DMS 273 (cell line): Measurements from ENCODE around the gene PPIL6.

ENCODE experiments used
- DNase-seq: peaks from one replicate; lab custom pipeline; 2025; ENCODE audit not compliant: unreplicated experiment; lab: John Stamatoyannopoulos, UW

The PPIL6 gene

DNA sequence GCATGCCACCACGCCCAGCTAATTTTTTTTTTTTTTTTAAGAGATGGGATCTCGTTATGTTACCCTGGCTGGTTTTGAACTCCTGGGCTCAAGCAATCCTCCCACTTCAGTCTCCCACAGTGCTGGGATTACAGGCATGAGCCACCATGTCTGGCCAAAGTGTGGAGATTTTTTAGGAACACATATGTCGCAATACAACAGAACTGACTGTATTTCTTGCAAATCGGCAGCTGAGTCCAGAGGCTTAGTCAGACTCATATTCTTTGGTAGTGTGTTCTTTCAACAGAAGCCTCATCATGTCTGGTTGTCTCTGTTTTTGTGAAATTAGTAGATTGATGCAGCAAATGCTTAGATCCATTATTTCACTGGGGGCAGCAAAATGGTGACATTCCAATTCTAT, 34.2 kb downstream of the PPIL6 start:
- DNase-seq, result no peak

DNA sequence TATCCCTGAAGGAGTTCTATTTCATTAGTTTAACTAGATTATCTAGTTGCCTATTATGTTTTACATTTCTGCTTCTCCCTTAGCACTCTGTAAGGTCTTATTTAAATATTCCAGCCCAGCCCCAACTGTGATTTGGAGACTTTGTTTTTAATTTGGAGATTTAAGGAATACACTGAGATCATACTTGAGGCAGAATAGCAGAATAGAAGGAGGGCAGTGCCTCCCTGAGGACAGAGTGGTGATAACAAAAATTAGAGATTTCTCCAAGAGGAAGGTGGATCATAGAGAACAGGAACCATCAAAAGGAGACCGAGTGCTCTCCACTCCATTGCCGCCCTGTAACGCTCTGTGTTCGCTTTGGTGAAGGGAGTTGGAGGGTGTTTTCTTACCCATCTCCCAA, 43.4 kb downstream of the PPIL6 start:
- no peak for DNase-seq

DNA sequence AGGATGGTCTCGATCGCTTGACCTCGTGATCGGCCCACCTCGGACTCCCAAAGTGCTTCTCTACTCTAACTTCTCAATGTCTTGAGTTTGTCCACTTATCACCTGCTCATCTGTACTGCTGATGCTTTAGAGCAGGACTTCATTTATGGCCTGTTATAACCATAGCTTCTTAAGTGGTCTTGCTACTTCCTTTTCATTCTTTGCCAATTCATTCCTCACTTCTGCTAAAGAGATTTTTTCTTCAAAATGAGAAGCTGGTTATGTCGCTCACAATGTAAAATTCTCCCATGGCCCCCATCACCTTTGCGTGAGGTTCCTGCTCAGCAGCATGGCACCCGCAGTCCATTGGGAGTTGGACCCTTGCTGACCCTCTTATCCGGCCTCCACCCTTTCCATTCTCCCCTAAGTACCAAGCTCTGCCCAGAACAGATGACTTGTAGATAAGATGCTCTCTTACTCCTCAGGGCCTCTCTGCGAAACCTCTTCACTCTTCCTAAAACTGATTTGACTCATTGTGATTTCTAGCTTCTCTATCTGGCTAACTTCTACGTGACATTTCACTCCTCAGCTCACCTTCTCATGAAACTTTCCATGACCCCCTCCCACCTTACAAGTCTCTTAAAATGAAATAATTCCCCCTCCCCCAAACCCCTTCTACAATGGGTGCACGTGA, 44.2 kb downstream of the PPIL6 start:
- DNase-seq, result no peak

DNA sequence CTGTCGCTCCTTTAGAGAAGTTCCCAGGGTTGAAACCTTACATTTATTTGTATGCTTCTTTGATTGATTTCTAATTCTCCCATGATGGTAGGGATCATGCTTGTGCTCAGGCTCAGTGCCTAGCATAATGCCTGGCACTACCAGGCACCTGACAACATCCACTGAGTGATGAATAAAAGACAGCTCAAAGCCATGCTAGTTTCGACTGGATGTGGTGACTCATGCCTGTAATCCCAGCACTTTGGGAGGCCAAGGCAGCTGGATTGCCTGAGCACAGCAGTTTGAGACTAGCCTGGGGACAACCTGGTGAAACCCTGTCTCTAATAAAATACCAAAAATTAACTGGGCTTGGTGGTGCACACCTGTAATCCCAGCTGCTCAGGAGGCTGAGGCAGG, 46.5 kb downstream of the PPIL6 start:
- DNase-seq, result no peak

GRCh38 chr6:109393157-109393885, 47.1 kb downstream of the PPIL6 start:
- DNase-seq, result no peak

DNA sequence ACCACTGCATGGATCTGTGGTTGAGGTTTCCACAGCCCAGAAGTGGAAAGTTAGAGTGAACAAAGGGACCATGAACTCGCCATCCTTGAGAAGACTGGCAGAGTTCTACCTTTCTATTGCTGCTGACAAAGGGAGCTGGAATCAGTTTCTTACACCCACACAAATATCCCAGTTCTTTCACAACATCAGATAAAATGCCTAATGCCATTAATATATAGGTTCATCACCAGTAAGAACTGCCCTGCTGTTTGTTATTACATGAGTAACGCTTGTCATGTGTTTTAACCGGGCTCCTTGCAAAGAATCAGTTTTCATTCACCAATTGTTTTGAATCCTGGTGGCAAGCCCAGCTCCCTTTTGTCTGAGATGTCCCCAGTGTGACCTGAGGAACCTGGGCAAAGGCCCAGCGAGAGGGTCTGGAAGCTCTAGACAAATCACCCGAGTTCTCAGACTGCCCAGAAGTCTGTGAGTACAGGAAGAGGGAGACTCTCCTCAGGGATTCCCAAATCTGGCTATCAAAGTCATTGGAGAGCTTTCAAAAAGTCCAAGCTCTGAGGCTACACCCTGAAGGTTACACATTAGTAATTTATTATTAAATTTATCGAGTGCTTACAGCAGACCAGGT, 50.7 kb downstream of the PPIL6 start:
- no peak for DNase-seq

DNA sequence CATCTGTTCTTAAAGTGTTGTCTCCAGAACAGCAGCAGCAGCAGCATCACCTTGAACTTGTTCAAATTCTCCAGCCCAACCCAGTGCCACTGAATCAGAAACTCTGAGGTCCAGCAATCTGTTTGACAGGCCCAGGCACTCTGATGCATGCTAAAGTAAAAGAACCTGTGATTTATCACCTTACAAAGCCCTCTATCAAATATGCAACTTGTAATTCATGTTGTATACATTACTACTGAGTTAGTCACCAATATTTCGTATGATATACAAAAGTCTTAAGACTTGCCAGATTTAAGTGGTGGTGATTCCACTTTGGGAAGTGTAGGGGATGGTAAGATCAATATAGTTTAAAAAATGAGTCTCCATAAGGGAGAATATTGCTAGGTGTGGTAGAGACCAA, 52.2 kb downstream of the PPIL6 start:
- DNase-seq, result no peak

- DNase-seq, result no peak
Observed at GRCh38 chr6:109383438-109383940, 56.9 kb downstream of the PPIL6 start.

GRCh38 chr6:109382576-109383437, 57.6 kb downstream of the PPIL6 start:
- peak; percentile 97 for DNase-seq

GRCh38 chr6:109381747-109382575, 58.5 kb downstream of the PPIL6 start, which contains the start of gene CD164:
TSS of gene CD164 (minus strand) at chr6:109382467. CDS start at chr6:109382378, 89 bp downstream.
- peak; percentile 98 for DNase-seq

DNA sequence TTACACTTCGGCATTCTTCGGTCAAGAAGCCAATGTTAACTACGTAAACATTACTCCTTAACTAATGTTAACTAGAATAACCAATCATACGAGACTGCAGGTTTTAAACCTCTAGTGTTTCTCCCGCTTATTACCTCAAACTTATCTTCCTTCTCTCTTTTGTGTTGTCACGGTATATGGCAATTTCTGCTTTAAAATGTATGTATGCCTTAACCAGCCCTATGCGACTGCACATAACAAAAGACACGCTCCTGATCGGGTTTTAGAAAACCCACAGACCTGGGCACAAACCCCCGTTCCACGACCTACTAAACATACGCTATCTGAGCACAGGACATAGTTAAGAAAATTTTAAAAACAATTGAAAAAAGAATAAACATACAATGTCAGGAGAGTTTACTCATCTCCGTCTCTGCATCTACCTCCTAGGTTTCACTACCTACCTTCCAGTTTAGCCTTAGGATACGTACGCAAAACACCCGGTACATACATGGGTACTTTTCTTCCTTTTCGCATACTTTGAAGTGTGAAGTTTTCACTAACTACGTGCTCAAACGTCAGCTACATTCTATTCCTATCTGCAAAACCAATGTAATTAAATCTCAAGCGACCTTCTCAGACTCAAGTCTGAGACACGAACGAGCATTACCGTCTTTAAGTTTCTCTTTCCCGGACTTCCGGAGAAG, 59.2 kb downstream of the PPIL6 start:
- DNase-seq, result peak; percentile 36

- DNase-seq, result no peak
Observed at GRCh38 chr6:109379711-109380110, 60.7 kb downstream of the PPIL6 start.

- no peak for DNase-seq
Observed at GRCh38 chr6:109377717-109378116, 62.7 kb downstream of the PPIL6 start.

- no peak for DNase-seq
Observed at GRCh38 chr6:109374326-109374892, 66.0 kb downstream of the PPIL6 start.

GRCh38 chr6:109373762-109374161, 66.7 kb downstream of the PPIL6 start:
- DNase-seq, result no peak

DNA sequence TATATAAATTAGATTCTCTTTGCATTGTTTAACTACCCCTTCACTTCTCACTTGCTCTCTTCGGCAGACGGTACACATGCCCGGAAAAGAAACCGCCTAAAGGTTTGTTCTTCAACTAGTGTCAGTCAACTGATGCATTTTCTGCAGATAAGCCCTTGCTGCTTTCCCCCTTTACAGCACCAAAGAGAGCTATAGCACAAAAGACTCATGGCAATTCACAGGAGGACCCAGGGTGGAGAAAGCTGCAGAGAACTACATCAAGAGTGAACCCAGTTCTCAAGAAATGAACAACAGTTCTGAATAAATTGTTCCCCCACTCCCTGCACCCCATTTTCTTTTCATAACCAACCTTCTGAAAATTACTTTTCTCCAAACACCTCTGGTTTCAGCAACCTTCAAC, 67.1 kb downstream of the PPIL6 start:
- no peak for DNase-seq

GRCh38 chr6:109372130-109372529, 68.3 kb downstream of the PPIL6 start:
- no peak for DNase-seq

DNA sequence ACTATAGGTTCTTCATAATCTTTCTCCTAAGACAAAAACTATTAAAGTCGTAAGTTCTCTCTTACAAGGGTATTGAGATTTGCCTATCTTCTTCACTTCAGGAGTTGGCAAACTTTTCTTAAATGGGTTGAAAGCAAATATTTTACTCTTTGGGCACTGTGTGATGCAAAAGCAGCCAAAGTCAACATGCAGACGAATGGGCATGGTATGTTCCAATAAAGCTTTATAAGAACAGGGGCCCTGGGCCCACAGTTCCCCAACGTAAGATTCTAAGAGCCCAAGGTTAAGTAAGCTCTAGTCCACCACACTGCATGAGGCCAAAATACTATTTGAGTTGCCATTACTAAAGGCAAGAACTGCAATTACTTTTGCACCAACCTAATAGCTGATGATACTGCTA, 69.6 kb downstream of the PPIL6 start:
- no peak for DNase-seq

DNA sequence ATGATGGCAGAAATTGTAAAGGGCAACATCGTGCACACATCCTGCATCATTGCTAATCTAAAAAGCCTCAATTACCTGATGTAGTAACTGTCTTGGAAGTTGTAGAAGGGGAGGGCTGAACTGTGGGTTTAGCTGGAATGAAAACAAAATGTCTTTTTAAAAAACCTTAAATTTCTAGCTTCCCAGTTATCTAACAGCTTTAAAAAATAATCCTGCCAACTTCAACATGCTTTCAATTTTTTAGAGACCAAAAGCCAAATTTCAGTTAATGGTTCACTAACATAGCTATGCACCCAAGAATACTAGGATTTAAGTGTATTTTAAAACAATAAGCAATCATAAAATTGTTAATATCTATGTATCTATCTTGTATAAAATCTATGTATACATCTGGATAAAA, 70.1 kb downstream of the PPIL6 start:
- DNase-seq, result no peak
